Esophagus squamous epithelium (tissue), 5 donors: ENCODE data around the gene CAGE1. TPM values are rescaled to one million over a fixed set of nuclear protein-coding genes. Genes with fewer than 3 reads are reported as not detected.

Experiments used
- DNase-seq: peaks from one replicate; lab custom pipeline; 2025; lab: John Stamatoyannopoulos, UW
- H3K27ac ChIP-seq, 4 donors: fragments of 200-600 bp; sonication (generic); one replicate each; pipeline ENCODE4 v1.5.1; 2016 to 2019; ENCODE audit warnings: mild to moderate bottlenecking in 1 of 4
- H3K27me3 ChIP-seq, 4 donors: fragments of 200-600 bp; sonication (generic); 1 replicate in 3 of 4; 2 replicates in 1 of 4; pipeline versions ENCODE4 v1.5.1 to v1.6.0; 2017 to 2021; ENCODE audit warnings: antibody characterized with exemption in 1 of 4
- H3K36me3 ChIP-seq, 3 donors: fragments of 200-600 bp; sonication (generic); one replicate each; pipeline ENCODE4 v1.5.1; 2016 to 2019
- H3K4me1 ChIP-seq, 3 donors: fragments of 200-600 bp; sonication (generic); one replicate each; pipeline ENCODE4 v1.5.1; 2017 to 2019
- H3K4me3 ChIP-seq, 4 donors: fragments of 200-600 bp; sonication (generic); 1 replicate in 3 of 4; 2 replicates in 1 of 4; pipeline ENCODE4 v1.5.1; 2016 to 2019; ENCODE audit warnings: mild to moderate bottlenecking in 2 of 4, moderate library complexity in 1 of 4
- H3K9me3 ChIP-seq, 3 donors: fragments of 200-600 bp; sonication (generic); one replicate each; pipeline ENCODE4 v1.5.1; 2016 to 2019
- POLR2A ChIP-seq, 4 donors: fragments of 450-650 bp; IDR thresholded peaks; one replicate each; pipeline ENCODE4 v1.6.1; 2017; ENCODE audit warnings: antibody characterized with exemption in 4 of 4, mild to moderate bottlenecking in 4 of 4, moderate library complexity in 3 of 4
- WGBS, 2 donors: methylation state at CpG; one replicate each; pipeline ENCODE4 v1.1.5; 2018; 5-methylcytosine and 5-hydroxymethylcytosine counted together
- intact Hi-C: fragments of 100-400 bp; cut with DNase I; formaldehyde crosslinking; loops from one replicate; pipeline ENCODE4 v1.15.0; 2022
- total RNA-seq, 4 donors: library from RNA; depleted of rRNA; stranded (reverse); fragments of >200 nt; gene quantifications; one replicate each; pipeline ENCODE4 v1.1.0, GENCODE V29; 2016
- TF ChIP-seq, protein P1 (sequence below), 6 experiments: fragments of 450-650 bp in 4 of 6; fragments of 200-600 bp in 2 of 6; sonication (generic) in 2 of 6; IDR thresholded peaks; one replicate each; pipeline ENCODE4 v1.5.1; 2016 to 2019; ENCODE audit warnings: antibody characterized with exemption in 6 of 6, mild to moderate bottlenecking in 4 of 6, moderate library complexity in 4 of 6
- donor health status: DM: yes; HTN: yes; CAD: no.

Gene CAGE1
- total RNA-seq, 4 donors from 2014 or later: 0.09 TPM; not detected in 3

DNA sequence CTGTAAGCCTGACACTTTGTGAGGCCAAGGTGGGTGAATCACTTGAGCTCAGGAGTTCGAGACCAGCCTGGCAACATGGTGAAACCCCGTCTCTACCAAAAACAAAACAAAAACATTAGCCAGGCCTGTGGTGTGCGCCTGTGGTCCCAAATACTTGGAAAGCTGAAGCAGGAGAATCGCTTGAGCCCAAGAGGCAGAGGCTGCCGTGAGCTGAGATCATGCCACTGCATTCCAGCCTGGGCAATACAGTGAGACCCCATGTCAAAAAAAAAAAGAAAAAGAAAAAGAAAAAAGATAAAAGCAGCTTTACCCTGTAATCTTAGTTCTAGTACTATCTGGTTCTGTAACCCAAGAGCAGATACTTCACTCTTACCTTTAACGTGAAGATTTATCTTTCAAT lies 104.1 kb downstream of the CAGE1 start:
- Histone ChIP-seq H3K9me3 (no peaks in the 10 kb centered on the region), H3K36me3 (peaks cover 0 to 72% (median 9%) of the 10 kb centered on the region in 3 donors), H3K27me3 (no peaks in the 10 kb centered on the region), H3K4me1 (no peaks in the 10 kb centered on the region), H3K27ac (no peak overlapping the region), H3K4me3 (no peak overlapping the region)
- WGBS, 2 donors: 91 to 100% methylated on average over 6 of the region's 6 CpGs
- DNase-seq: no peak
- TF ChIP-seq, protein P1, sequence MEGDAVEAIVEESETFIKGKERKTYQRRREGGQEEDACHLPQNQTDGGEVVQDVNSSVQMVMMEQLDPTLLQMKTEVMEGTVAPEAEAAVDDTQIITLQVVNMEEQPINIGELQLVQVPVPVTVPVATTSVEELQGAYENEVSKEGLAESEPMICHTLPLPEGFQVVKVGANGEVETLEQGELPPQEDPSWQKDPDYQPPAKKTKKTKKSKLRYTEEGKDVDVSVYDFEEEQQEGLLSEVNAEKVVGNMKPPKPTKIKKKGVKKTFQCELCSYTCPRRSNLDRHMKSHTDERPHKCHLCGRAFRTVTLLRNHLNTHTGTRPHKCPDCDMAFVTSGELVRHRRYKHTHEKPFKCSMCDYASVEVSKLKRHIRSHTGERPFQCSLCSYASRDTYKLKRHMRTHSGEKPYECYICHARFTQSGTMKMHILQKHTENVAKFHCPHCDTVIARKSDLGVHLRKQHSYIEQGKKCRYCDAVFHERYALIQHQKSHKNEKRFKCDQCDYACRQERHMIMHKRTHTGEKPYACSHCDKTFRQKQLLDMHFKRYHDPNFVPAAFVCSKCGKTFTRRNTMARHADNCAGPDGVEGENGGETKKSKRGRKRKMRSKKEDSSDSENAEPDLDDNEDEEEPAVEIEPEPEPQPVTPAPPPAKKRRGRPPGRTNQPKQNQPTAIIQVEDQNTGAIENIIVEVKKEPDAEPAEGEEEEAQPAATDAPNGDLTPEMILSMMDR (IDR thresholded peaks at IDR 0.05): no peak
- TF ChIP-seq POLR2A (IDR thresholded peaks at IDR 0.05): no peak
- intact Hi-C loops: loop anchor here (10.0 kb wide), 1 partner anchor 329 kb away; no protein-coding TSS in a partner anchor

DNA sequence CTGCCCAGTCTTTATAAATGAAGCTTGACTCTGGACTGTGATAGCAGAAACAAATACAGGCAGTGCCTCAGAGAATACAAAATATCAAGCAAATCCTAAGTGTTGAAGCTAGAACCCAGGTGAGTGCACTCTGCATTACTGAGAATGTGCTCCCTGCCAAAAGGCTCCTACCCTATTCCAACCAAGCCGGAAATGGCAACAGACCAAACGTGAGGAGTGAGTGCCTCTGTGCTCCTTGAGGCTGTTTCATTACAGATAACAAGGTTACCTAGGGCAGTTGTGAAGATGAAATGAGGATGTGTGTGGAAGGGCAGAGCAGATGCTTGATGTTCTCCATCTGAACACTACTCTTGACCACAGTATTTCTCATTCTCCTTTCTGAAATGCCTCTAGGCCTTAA lies 105.9 kb downstream of the CAGE1 start:
- intact Hi-C loops: loop anchor here (10.0 kb wide), 1 partner anchor 331 kb away; no protein-coding TSS in a partner anchor
- Histone ChIP-seq H3K27ac (no peak overlapping the region), H3K4me3 (no peak overlapping the region), H3K36me3 (peaks cover 0 to 55% (median 5%) of the 10 kb centered on the region in 3 donors), H3K4me1 (peaks cover 0 to 6% (median 0%) of the 10 kb centered on the region in 3 donors), H3K9me3 (no peaks in the 10 kb centered on the region), H3K27me3 (no peaks in the 10 kb centered on the region)
- TF ChIP-seq POLR2A (IDR thresholded peaks at IDR 0.05): no peak
- TF ChIP-seq, protein P1 (IDR thresholded peaks at IDR 0.05): no peak
- no peak for DNase-seq
- 50 to 69% methylated on average over 1 to 2 of the region's 2 CpGs for WGBS, 2 donors

GRCh38 chr6:7282097-7282906 lies 107.2 kb downstream of the CAGE1 start:
- H3K4me1 ChIP-seq: peaks cover 0 to 20% (median 6%) of the 10 kb centered on the region in 3 donors
- no peak overlapping the region for H3K4me3 ChIP-seq
- H3K9me3 ChIP-seq: no peaks in the 10 kb centered on the region
- intact Hi-C loops: loop anchor here (10.0 kb wide), 1 partner anchor 332 kb away; no protein-coding TSS in a partner anchor
- 64 to 78% methylated on average over 10 of the region's 10 CpGs for WGBS, 2 donors
- no peak for DNase-seq
- H3K27ac ChIP-seq: no peak overlapping the region
- TF ChIP-seq POLR2A (IDR thresholded peaks at IDR 0.05): no peak
- TF ChIP-seq, protein P1 (IDR thresholded peaks at IDR 0.05): no peak
- H3K36me3 ChIP-seq: peaks cover 0 to 41% (median 0%) of the 10 kb centered on the region in 3 donors
- H3K27me3 ChIP-seq: no peaks in the 10 kb centered on the region

Other genes starting within 250 kb of the CAGE1 start
- 100 to 1,000 TPM in 1 of 4 donors, 10 to 100 TPM in 3; 39.5 to 122 (median 80.8) TPM for gene SSR1, start 76.5 kb downstream of the CAGE1 start, total RNA-seq
- gene RIOK1, start 66 bp upstream of the CAGE1 start, total RNA-seq: 10 to 100 TPM in 3 of 4 donors, 1 to 10 TPM in 1; 9.3 to 28.2 (median 22.9) TPM
- gene DSP, start 151.9 kb upstream of the CAGE1 start, total RNA-seq: 1,000 to 10,000 TPM in 3 of 4 donors, 100 to 1,000 TPM in 1; 712 to 1,491 (median 1,163) TPM
- gene SNRNP48, start 200.5 kb upstream of the CAGE1 start, total RNA-seq: 10 to 100 TPM in 1 of 4 donors, 1 to 10 TPM in 3; 5.3 to 11.6 (median 8.7) TPM